SU-DHL-6 (cell line): ENCODE measurements around the gene PARP3.

Source experiments
- CTCF ChIP-seq: fragments of 200-600 bp; sonication (generic); IDR thresholded peaks from one replicate; pipeline ENCODE4 v1.5.1; 2017; ENCODE audit warnings: antibody characterized with exemption, mild to moderate bottlenecking, low read length, moderate library complexity; ENCODE audit not compliant: insufficient read depth, poor library complexity, severe bottlenecking
- EZH2phosphoT487 ChIP-seq: fragments of 200-600 bp; sonication (generic), shearing (Covaris generic); conservative IDR thresholded peaks from 2 replicates; pipeline ENCODE4 v1.6.1; 2018; ENCODE audit warnings: mild to moderate bottlenecking, antibody characterized with exemption, low read length, moderate library complexity, mixed read lengths

GRCh38 chr3:51966922-51967383 lies 24.8 kb downstream of the PARP3 start:
- TF ChIP-seq CTCF: no peak
- TF ChIP-seq EZH2phosphoT487: no peak
